ENCODE measurements around the gene RNU2-63P.

GRCh38 chr2:88049622-88050021 is 33.3 kb upstream of the RNU2-63P start:
- TF ChIP-seq EZH2phosphoT487 (IDR thresholded peaks at IDR 0.05; ENCODE audit: borderline replicate concordance, low read depth) = no peak
- TF ChIP-seq USF2 (IDR thresholded peaks at IDR 0.05; ENCODE audit: borderline replicate concordance, low read depth, low read length) = no peak
- no peak for TF ChIP-seq NRF1 (IDR thresholded peaks at IDR 0.05; ENCODE audit: low read depth, low read length)
- no peak for TF ChIP-seq CTCF (IDR thresholded peaks at IDR 0.05)
- TF ChIP-seq MXI1 (IDR thresholded peaks at IDR 0.05; ENCODE audit: low read depth, low read length) = no peak
- no peak for TF ChIP-seq POLR2AphosphoS5 (IDR thresholded peaks at IDR 0.05; ENCODE audit: low read depth, low read length)
- TF ChIP-seq CHD2 (IDR thresholded peaks at IDR 0.05; ENCODE audit: low read length, partially characterized antibody) = no peak
- no peak for TF ChIP-seq YY1 (IDR thresholded peaks at IDR 0.05; ENCODE audit: low read depth)
- TF ChIP-seq MAX (IDR thresholded peaks at IDR 0.05; ENCODE audit: low read depth) = no peak
- no peak for TF ChIP-seq SMC3 (IDR thresholded peaks at IDR 0.05; ENCODE audit: low read depth, low read length)

All from SK-N-SH (cell line).